ENCODE results near the gene POLDIP2.

Gene POLDIP2

DNA sequence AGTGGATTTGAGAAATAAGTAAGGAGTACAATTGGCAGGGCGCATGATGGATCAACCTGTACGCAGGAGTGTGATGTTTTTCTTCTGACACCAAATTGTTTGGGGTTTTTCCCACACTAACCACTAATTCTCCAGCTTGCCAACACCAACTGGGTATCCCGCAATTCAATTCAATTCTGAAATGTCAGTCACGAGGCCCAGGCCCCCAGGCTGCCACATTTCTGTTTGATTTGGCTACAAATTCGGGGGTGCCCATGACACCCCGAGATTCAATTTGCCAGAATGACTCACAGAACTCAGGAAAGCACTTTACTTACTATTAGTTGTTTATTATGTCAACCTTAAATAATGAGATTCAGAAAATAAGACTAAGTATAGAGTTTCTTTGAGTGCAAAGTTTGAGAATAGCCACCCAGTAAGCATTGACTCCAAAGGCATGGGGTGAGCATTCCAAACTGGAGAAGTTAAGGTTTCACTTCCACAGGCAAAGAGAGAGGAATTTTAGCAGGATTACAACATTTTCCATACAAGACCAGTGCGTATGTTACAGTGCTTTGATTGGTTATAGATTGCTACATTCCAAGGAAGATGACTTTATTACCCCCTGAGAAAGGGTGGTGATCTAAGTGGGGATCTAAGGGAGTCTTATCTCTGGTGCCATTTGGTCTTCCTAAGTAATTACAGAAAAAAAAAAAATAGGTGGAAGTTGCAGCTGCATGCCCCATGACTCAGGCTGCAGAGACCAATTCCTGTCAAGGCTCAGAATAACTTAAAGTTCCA lies 37.2 kb upstream of the POLDIP2 start:
- Histone ChIP-seq H2BK12ac (ENCODE audit: low read length) (no peak overlapping the region), H2BK5ac (ENCODE audit: low read depth, low read length, poor library complexity) (no peak overlapping the region), H3K4ac (ENCODE audit: low read depth, low read length) (no peak overlapping the region), H4K12ac (ENCODE audit: low read depth, low read length) (no peak overlapping the region), H4K91ac (ENCODE audit: low read depth, low read length) (no peak overlapping the region), H3K27me3 (ENCODE audit: insufficient read depth, low read length) (no peaks in the 10 kb centered on the region), H2BK120ac (ENCODE audit: insufficient read depth, low read length, poor library complexity) (no peak overlapping the region), H2AFZ (ENCODE audit: insufficient read depth, low read length, poor library complexity) (no peak overlapping the region), H3K23ac (ENCODE audit: low read length) (no peak overlapping the region), H3K27ac (ENCODE audit: low read depth, low read length) (no peak overlapping the region), H3K14ac (ENCODE audit: low read length) (no peak overlapping the region), H3K36me3 (ENCODE audit: control insufficient read depth in 1 of 2, insufficient read depth in 2 of 2, low read length in 2 of 2) (no peaks in the 10 kb centered on the region), H3K4me2 (ENCODE audit: low read length) (no peak overlapping the region), H3K9ac (ENCODE audit: low read length) (no peak overlapping the region), H4K8ac (ENCODE audit: low read depth, low read length) (no peak overlapping the region), H3K9me3 (ENCODE audit: insufficient read depth, low read depth, low read length) (no peaks in the 10 kb centered on the region), H2AK5ac (ENCODE audit: low read length) (no peak overlapping the region), H3K79me1 (ENCODE audit: low read length) (peaks cover 3% of the 10 kb centered on the region), H3K18ac (ENCODE audit: low read length) (no peak overlapping the region), H3K4me3 (ENCODE audit: low read depth, low read length) (no peak overlapping the region), H3K79me2 (ENCODE audit: control insufficient read depth, insufficient read depth, low read length, poor library complexity) (no peaks in the 10 kb centered on the region), H3K4me1 (ENCODE audit: control insufficient read depth in 1 of 2, insufficient read depth in 2 of 2, low read length in 2 of 2) (peaks cover 17 to 18% of the 10 kb centered on the region in 2 experiments)
- WGBS (ENCODE audit: extremely low coverage, insufficient coverage, insufficient read length): no CpG with 5 or more reads among the region's 7 CpGs
- peak in 1 of 2 donors; percentile 49 for DNase-seq

DNA sequence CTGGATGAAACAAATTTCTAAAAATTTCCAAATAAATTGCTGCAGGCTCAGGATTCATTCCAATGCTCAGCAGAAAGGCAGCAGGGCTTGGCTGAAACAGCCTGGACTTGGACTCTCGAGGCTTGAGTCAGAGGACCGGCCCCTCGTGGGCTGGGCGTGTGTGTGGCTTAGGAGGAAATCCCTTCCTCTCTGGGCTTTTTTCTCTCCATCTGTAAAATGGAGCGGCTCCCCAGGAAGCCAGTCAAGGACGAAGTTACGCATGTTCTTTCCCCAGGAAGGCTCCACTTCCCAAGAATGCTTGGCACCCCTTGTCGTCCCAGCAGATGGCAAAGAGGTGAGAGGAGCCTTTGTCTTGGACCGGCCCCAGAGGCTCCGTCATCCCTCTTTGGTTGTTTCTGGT lies 35.2 kb upstream of the POLDIP2 start:
- Histone ChIP-seq H3K36me3 (ENCODE audit: control insufficient read depth in 1 of 2, insufficient read depth in 2 of 2, low read length in 2 of 2) (no peaks in the 10 kb centered on the region), H2BK12ac (ENCODE audit: low read length) (no peak overlapping the region), H3K4me3 (ENCODE audit: low read depth, low read length) (no peak overlapping the region), H3K27me3 (ENCODE audit: insufficient read depth, low read length) (no peaks in the 10 kb centered on the region), H2AK5ac (ENCODE audit: low read length) (no peak overlapping the region), H4K8ac (ENCODE audit: low read depth, low read length) (no peak overlapping the region), H2BK5ac (ENCODE audit: low read depth, low read length, poor library complexity) (no peak overlapping the region), H4K12ac (ENCODE audit: low read depth, low read length) (no peak overlapping the region), H3K9ac (ENCODE audit: low read length) (no peak overlapping the region), H2BK120ac (ENCODE audit: insufficient read depth, low read length, poor library complexity) (no peak overlapping the region), H3K4ac (ENCODE audit: low read depth, low read length) (no peak overlapping the region), H2AFZ (ENCODE audit: insufficient read depth, low read length, poor library complexity) (no peak overlapping the region), H3K23ac (ENCODE audit: low read length) (no peak overlapping the region), H3K27ac (ENCODE audit: low read depth, low read length) (no peak overlapping the region), H3K79me2 (ENCODE audit: control insufficient read depth, insufficient read depth, low read length, poor library complexity) (no peaks in the 10 kb centered on the region), H3K9me3 (ENCODE audit: insufficient read depth, low read depth, low read length) (no peaks in the 10 kb centered on the region), H3K18ac (ENCODE audit: low read length) (no peak overlapping the region), H3K14ac (ENCODE audit: low read length) (no peak overlapping the region), H4K91ac (ENCODE audit: low read depth, low read length) (no peak overlapping the region), H3K4me2 (ENCODE audit: low read length) (no peak overlapping the region), H3K4me1 (ENCODE audit: control insufficient read depth in 1 of 2, insufficient read depth in 2 of 2, low read length in 2 of 2) (peaks cover 14 to 16% of the 10 kb centered on the region in 2 experiments), H3K79me1 (ENCODE audit: low read length) (peaks cover 3% of the 10 kb centered on the region)
- no peak for DNase-seq
- WGBS (ENCODE audit: extremely low coverage, insufficient coverage, insufficient read length): no CpG with 5 or more reads among the region's 10 CpGs

DNA sequence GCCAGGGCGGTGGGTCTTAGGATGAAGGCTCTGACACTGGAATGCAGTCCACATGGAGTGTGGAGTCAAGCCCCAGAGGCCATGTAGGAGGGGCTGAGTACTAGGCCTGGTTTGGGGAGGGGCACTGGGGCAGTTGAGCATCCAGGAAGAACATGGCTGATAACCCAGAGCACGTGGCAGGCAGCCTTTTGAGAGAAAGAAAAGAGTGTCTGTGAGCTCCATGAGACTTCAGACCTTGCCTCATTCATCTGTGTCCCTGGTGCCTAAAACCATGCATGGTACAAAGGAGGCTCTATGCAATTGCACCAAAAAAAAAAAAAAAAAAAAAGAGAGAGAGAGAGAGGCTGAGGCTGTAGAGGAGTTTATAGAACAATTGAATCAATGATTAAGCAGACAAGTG lies 34.1 kb upstream of the POLDIP2 start:
- H3K27ac ChIP-seq (ENCODE audit: low read depth, low read length): no peak overlapping the region
- H3K4ac ChIP-seq (ENCODE audit: low read depth, low read length): no peak overlapping the region
- H3K36me3 ChIP-seq (ENCODE audit: control insufficient read depth in 1 of 2, insufficient read depth in 2 of 2, low read length in 2 of 2): no peaks in the 10 kb centered on the region
- no peak for DNase-seq
- no peak overlapping the region for H3K23ac ChIP-seq (ENCODE audit: low read length)
- WGBS (ENCODE audit: extremely low coverage, insufficient coverage, insufficient read length): no CpG with 5 or more reads among the region's 2 CpGs
- no peak overlapping the region for H4K12ac ChIP-seq (ENCODE audit: low read depth, low read length)
- H2BK120ac ChIP-seq (ENCODE audit: insufficient read depth, low read length, poor library complexity): no peak overlapping the region
- no peak overlapping the region for H2BK5ac ChIP-seq (ENCODE audit: low read depth, low read length, poor library complexity)
- H3K79me1 ChIP-seq (ENCODE audit: low read length): peaks cover 3% of the 10 kb centered on the region
- no peak overlapping the region for H2BK12ac ChIP-seq (ENCODE audit: low read length)
- no peak overlapping the region for H4K8ac ChIP-seq (ENCODE audit: low read depth, low read length)
- no peak overlapping the region for H3K18ac ChIP-seq (ENCODE audit: low read length)
- no peaks in the 10 kb centered on the region for H3K9me3 ChIP-seq (ENCODE audit: insufficient read depth, low read depth, low read length)
- no peaks in the 10 kb centered on the region for H3K79me2 ChIP-seq (ENCODE audit: control insufficient read depth, insufficient read depth, low read length, poor library complexity)
- no peak overlapping the region for H3K9ac ChIP-seq (ENCODE audit: low read length)
- no peak overlapping the region for H3K4me2 ChIP-seq (ENCODE audit: low read length)
- H3K4me3 ChIP-seq (ENCODE audit: low read depth, low read length): no peak overlapping the region
- H3K27me3 ChIP-seq (ENCODE audit: insufficient read depth, low read length): no peaks in the 10 kb centered on the region
- H3K4me1 ChIP-seq (ENCODE audit: control insufficient read depth in 1 of 2, insufficient read depth in 2 of 2, low read length in 2 of 2): peaks cover 10 to 11% of the 10 kb centered on the region in 2 experiments
- no peak overlapping the region for H3K14ac ChIP-seq (ENCODE audit: low read length)
- no peak overlapping the region for H2AK5ac ChIP-seq (ENCODE audit: low read length)
- no peak overlapping the region for H4K91ac ChIP-seq (ENCODE audit: low read depth, low read length)
- no peak overlapping the region for H2AFZ ChIP-seq (ENCODE audit: insufficient read depth, low read length, poor library complexity)

DNA sequence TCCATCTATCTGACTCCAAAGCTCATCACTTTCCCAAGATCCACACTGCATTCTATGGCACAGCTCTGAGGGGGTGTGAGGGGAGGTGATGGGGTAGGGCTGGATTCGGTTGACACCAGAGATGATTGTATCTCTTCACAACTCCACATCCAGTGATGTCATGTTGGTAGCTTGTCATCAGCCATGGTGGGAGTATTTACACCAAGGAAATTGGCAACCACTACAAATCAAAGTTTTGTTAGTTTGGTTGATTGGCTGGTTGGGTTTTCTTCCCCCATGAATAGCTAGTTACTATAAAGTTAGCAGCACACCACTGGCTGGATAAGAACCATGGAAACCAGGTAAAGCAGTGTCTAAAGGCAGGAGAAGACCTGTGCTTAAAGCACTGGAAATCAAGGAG lies 33.7 kb upstream of the POLDIP2 start:
- peaks cover 8 to 10% of the 10 kb centered on the region in 2 experiments for H3K4me1 ChIP-seq (ENCODE audit: control insufficient read depth in 1 of 2, insufficient read depth in 2 of 2, low read length in 2 of 2)
- no peak for DNase-seq
- no peaks in the 10 kb centered on the region for H3K36me3 ChIP-seq (ENCODE audit: control insufficient read depth in 1 of 2, insufficient read depth in 2 of 2, low read length in 2 of 2)
- no peak overlapping the region for H4K91ac ChIP-seq (ENCODE audit: low read depth, low read length)
- H2AFZ ChIP-seq (ENCODE audit: insufficient read depth, low read length, poor library complexity): no peak overlapping the region
- H2AK5ac ChIP-seq (ENCODE audit: low read length): no peak overlapping the region
- no peaks in the 10 kb centered on the region for H3K9me3 ChIP-seq (ENCODE audit: insufficient read depth, low read depth, low read length)
- H3K79me2 ChIP-seq (ENCODE audit: control insufficient read depth, insufficient read depth, low read length, poor library complexity): no peaks in the 10 kb centered on the region
- H2BK120ac ChIP-seq (ENCODE audit: insufficient read depth, low read length, poor library complexity): no peak overlapping the region
- H3K79me1 ChIP-seq (ENCODE audit: low read length): peaks cover 2% of the 10 kb centered on the region
- no peak overlapping the region for H4K8ac ChIP-seq (ENCODE audit: low read depth, low read length)
- H3K18ac ChIP-seq (ENCODE audit: low read length): no peak overlapping the region
- no peak overlapping the region for H3K27ac ChIP-seq (ENCODE audit: low read depth, low read length)
- no peaks in the 10 kb centered on the region for H3K27me3 ChIP-seq (ENCODE audit: insufficient read depth, low read length)
- no CpG with 5 or more reads among the region's 1 CpG for WGBS (ENCODE audit: extremely low coverage, insufficient coverage, insufficient read length)
- no peak overlapping the region for H3K4ac ChIP-seq (ENCODE audit: low read depth, low read length)
- H3K9ac ChIP-seq (ENCODE audit: low read length): no peak overlapping the region
- H3K4me2 ChIP-seq (ENCODE audit: low read length): no peak overlapping the region
- no peak overlapping the region for H3K23ac ChIP-seq (ENCODE audit: low read length)
- H3K14ac ChIP-seq (ENCODE audit: low read length): no peak overlapping the region
- H2BK5ac ChIP-seq (ENCODE audit: low read depth, low read length, poor library complexity): no peak overlapping the region
- H3K4me3 ChIP-seq (ENCODE audit: low read depth, low read length): no peak overlapping the region
- no peak overlapping the region for H4K12ac ChIP-seq (ENCODE audit: low read depth, low read length)
- H2BK12ac ChIP-seq (ENCODE audit: low read length): no peak overlapping the region

Measured in trophoblast cell (in vitro differentiated cells and primary cell).